ENCODE data around the gene GABBR2.
"Not testable (repeated sequence)": the region's sequence is repeated elsewhere in the genome, so short reads cannot be mapped to it uniquely, and the experiment has no call there.

The GABBR2 gene

GRCh38 chr9:98276907-98277469 is 431.7 kb downstream of the GABBR2 start:
- TF ChIP-seq JUND (IDR thresholded peaks at IDR 0.05; ENCODE audit: low read depth) = no peak
- in situ Hi-C loops (cut with HindIII; ENCODE audit: low pct_unique_long_range_greater_than_20kb, low sequenced_read_pairs) = no loop called here
- DNase-seq (ENCODE audit: low read depth in 1 of 2, low spot score in 1 of 2) = no peak

- no peak for DNase-seq (ENCODE audit: low read depth in 1 of 2, low spot score in 1 of 2)
- TF ChIP-seq JUND (IDR thresholded peaks at IDR 0.05; ENCODE audit: low read depth) = no peak
- in situ Hi-C loops (cut with HindIII; ENCODE audit: low pct_unique_long_range_greater_than_20kb, low sequenced_read_pairs) = no loop called here
Observed at GRCh38 chr9:98275159-98275558, 433.6 kb downstream of the GABBR2 start.

- TF ChIP-seq JUND (IDR thresholded peaks at IDR 0.05; ENCODE audit: low read depth) = no peak
- in situ Hi-C loops (cut with HindIII; ENCODE audit: low pct_unique_long_range_greater_than_20kb, low sequenced_read_pairs) = no loop called here
- DNase-seq (ENCODE audit: low read depth in 1 of 2, low spot score in 1 of 2) = no peak
Observed at GRCh38 chr9:98272083-98272482, 436.7 kb downstream of the GABBR2 start.

- no peak for DNase-seq (ENCODE audit: low read depth in 1 of 2, low spot score in 1 of 2)
- in situ Hi-C loops (cut with HindIII; ENCODE audit: low pct_unique_long_range_greater_than_20kb, low sequenced_read_pairs) = no loop called here
- TF ChIP-seq JUND (IDR thresholded peaks at IDR 0.05; ENCODE audit: low read depth) = no peak
Observed at GRCh38 chr9:98271479-98271878, 437.3 kb downstream of the GABBR2 start.

GRCh38 chr9:98270284-98270683 is 438.5 kb downstream of the GABBR2 start:
- in situ Hi-C loops (cut with HindIII; ENCODE audit: low pct_unique_long_range_greater_than_20kb, low sequenced_read_pairs); DNase-seq (ENCODE audit: low read depth in 1 of 2, low spot score in 1 of 2): not testable (repeated sequence)

- DNase-seq (ENCODE audit: low read depth in 1 of 2, low spot score in 1 of 2); in situ Hi-C loops (cut with HindIII; ENCODE audit: low pct_unique_long_range_greater_than_20kb, low sequenced_read_pairs): not testable (repeated sequence)
Observed at GRCh38 chr9:98269652-98270051, 439.1 kb downstream of the GABBR2 start.

GRCh38 chr9:98267556-98267955 is 441.2 kb downstream of the GABBR2 start:
- in situ Hi-C loops (cut with HindIII; ENCODE audit: low pct_unique_long_range_greater_than_20kb, low sequenced_read_pairs); DNase-seq (ENCODE audit: low read depth in 1 of 2, low spot score in 1 of 2): not testable (repeated sequence)

GRCh38 chr9:98264516-98264915 is 444.2 kb downstream of the GABBR2 start:
- in situ Hi-C loops (cut with HindIII; ENCODE audit: low pct_unique_long_range_greater_than_20kb, low sequenced_read_pairs) = no loop called here
- DNase-seq (ENCODE audit: low read depth in 1 of 2, low spot score in 1 of 2) = no peak
- TF ChIP-seq JUND (IDR thresholded peaks at IDR 0.05; ENCODE audit: low read depth) = no peak

- peak; percentile 39 to 79 for DNase-seq (ENCODE audit: low read depth in 1 of 2, low spot score in 1 of 2)
- no peak for TF ChIP-seq JUND (IDR thresholded peaks at IDR 0.05; ENCODE audit: low read depth)
- in situ Hi-C loops (cut with HindIII; ENCODE audit: low pct_unique_long_range_greater_than_20kb, low sequenced_read_pairs) = no loop called here
Observed at GRCh38 chr9:98263482-98264357, 445.0 kb downstream of the GABBR2 start.

GRCh38 chr9:98263080-98263479 is 445.7 kb downstream of the GABBR2 start:
- no peak for DNase-seq (ENCODE audit: low read depth in 1 of 2, low spot score in 1 of 2)
- in situ Hi-C loops (cut with HindIII; ENCODE audit: low pct_unique_long_range_greater_than_20kb, low sequenced_read_pairs) = no loop called here
- no peak for TF ChIP-seq JUND (IDR thresholded peaks at IDR 0.05; ENCODE audit: low read depth)

- DNase-seq (ENCODE audit: low read depth in 1 of 2, low spot score in 1 of 2) = no peak
- TF ChIP-seq JUND (IDR thresholded peaks at IDR 0.05; ENCODE audit: low read depth) = no peak
- in situ Hi-C loops (cut with HindIII; ENCODE audit: low pct_unique_long_range_greater_than_20kb, low sequenced_read_pairs) = no loop called here
Observed at GRCh38 chr9:98262056-98262455, 446.7 kb downstream of the GABBR2 start.

GRCh38 chr9:98260635-98261034 is 448.1 kb downstream of the GABBR2 start:
- no peak for TF ChIP-seq JUND (IDR thresholded peaks at IDR 0.05; ENCODE audit: low read depth)
- DNase-seq (ENCODE audit: low read depth in 1 of 2, low spot score in 1 of 2) = no peak
- in situ Hi-C loops (cut with HindIII; ENCODE audit: low pct_unique_long_range_greater_than_20kb, low sequenced_read_pairs) = no loop called here

GRCh38 chr9:98259791-98260190 is 448.9 kb downstream of the GABBR2 start:
- no peak for DNase-seq (ENCODE audit: low read depth in 1 of 2, low spot score in 1 of 2)
- TF ChIP-seq JUND (IDR thresholded peaks at IDR 0.05; ENCODE audit: low read depth) = no peak
- in situ Hi-C loops (cut with HindIII; ENCODE audit: low pct_unique_long_range_greater_than_20kb, low sequenced_read_pairs) = no loop called here

Measured in T47D (cell line).